HEK293 (cell line): ENCODE results near the gene XDH.

Experiments used
- BCL11B ChIP-seq: fragments of 450-650 bp; formaldehyde crosslinking; IDR thresholded peaks from 2 replicates; pipeline ENCODE4 v1.5.1; 2016; ENCODE audit warnings: low read depth, missing biosample characterization, missing genetic modification characterization
- GFI1B ChIP-seq: fragments of 450-650 bp; formaldehyde crosslinking; IDR thresholded peaks from 2 replicates; pipeline ENCODE4 v1.5.1; 2016; ENCODE audit warnings: missing biosample characterization, missing genetic modification characterization
- KLF10 ChIP-seq: fragments of 450-650 bp; IDR thresholded peaks from 2 replicates; pipeline ENCODE4 v1.5.1; 2018; ENCODE audit warnings: missing biosample characterization, mild to moderate bottlenecking, missing genetic modification characterization
- PRDM10 ChIP-seq: fragments of 450-650 bp; formaldehyde crosslinking; IDR thresholded peaks from 2 replicates; pipeline ENCODE4 v1.5.1; 2016; ENCODE audit warnings: missing biosample characterization, missing genetic modification characterization
- REPIN1 ChIP-seq: fragments of 450-650 bp; formaldehyde crosslinking; IDR thresholded peaks from 2 replicates; pipeline ENCODE4 v1.5.1; 2017; ENCODE audit warnings: missing biosample characterization, missing genetic modification characterization, low read depth
- SALL2 ChIP-seq: fragments of 450-650 bp; formaldehyde crosslinking; IDR thresholded peaks from 2 replicates; pipeline ENCODE4 v1.5.0; 2017; ENCODE audit warnings: missing biosample characterization, mild to moderate bottlenecking, missing genetic modification characterization, borderline replicate concordance
- SP3 ChIP-seq: fragments of 450-650 bp; formaldehyde crosslinking; IDR thresholded peaks from 2 replicates; pipeline ENCODE4 v1.5.1; 2016; ENCODE audit warnings: missing biosample characterization, missing genetic modification characterization
- WT1 ChIP-seq: fragments of 450-650 bp; formaldehyde crosslinking; IDR thresholded peaks from 2 replicates; pipeline ENCODE4 v1.5.1; 2016; ENCODE audit warnings: missing biosample characterization, missing genetic modification characterization
- YY1 ChIP-seq: fragments of 450-650 bp; formaldehyde crosslinking; IDR thresholded peaks from 2 replicates; pipeline ENCODE4 v1.5.1; 2018; ENCODE audit warnings: missing biosample characterization, missing genetic modification characterization
- ZBTB17 ChIP-seq: fragments of 450-650 bp; formaldehyde crosslinking; IDR thresholded peaks from 2 replicates; pipeline ENCODE4 v1.5.1; 2016; ENCODE audit warnings: missing biosample characterization, missing genetic modification characterization
- ZEB2 ChIP-seq: fragments of 450-650 bp; formaldehyde crosslinking; IDR thresholded peaks from 2 replicates; pipeline ENCODE4 v1.5.1; 2016; ENCODE audit warnings: missing biosample characterization, missing genetic modification characterization
- ZFP37 ChIP-seq: fragments of 450-650 bp; formaldehyde crosslinking; IDR thresholded peaks from 2 replicates; pipeline ENCODE4 v1.5.1; 2016; ENCODE audit warnings: missing biosample characterization, missing genetic modification characterization
- ZFP69B ChIP-seq: fragments of 450-650 bp; formaldehyde crosslinking; IDR thresholded peaks from 2 replicates; pipeline ENCODE4 v1.5.1; 2016; ENCODE audit warnings: missing biosample characterization, missing genetic modification characterization
- ZNF133 ChIP-seq: fragments of 450-650 bp; formaldehyde crosslinking; IDR thresholded peaks from 2 replicates; pipeline ENCODE4 v1.5.1; 2016; ENCODE audit warnings: missing biosample characterization, missing genetic modification characterization
- ZNF140 ChIP-seq: fragments of 450-650 bp; formaldehyde crosslinking; IDR thresholded peaks from 2 replicates; pipeline ENCODE4 v1.5.1; 2016; ENCODE audit warnings: missing biosample characterization, missing genetic modification characterization
- ZNF157 ChIP-seq: fragments of 450-650 bp; formaldehyde crosslinking; IDR thresholded peaks from 2 replicates; pipeline ENCODE4 v1.5.1; 2016; ENCODE audit warnings: missing biosample characterization, missing genetic modification characterization
- ZNF184 ChIP-seq: fragments of 450-650 bp; IDR thresholded peaks from 2 replicates; pipeline ENCODE4 v1.5.1; 2018; ENCODE audit warnings: missing biosample characterization, mild to moderate bottlenecking, missing genetic modification characterization
- ZNF214 ChIP-seq: fragments of 450-650 bp; formaldehyde crosslinking; IDR thresholded peaks from 2 replicates; pipeline ENCODE4 v1.5.1; 2017; ENCODE audit warnings: missing biosample characterization, mild to moderate bottlenecking, missing genetic modification characterization, borderline replicate concordance
- ZNF266 ChIP-seq: fragments of 450-650 bp; formaldehyde crosslinking; IDR thresholded peaks from 2 replicates; pipeline ENCODE4 v1.5.1; 2016; ENCODE audit warnings: missing biosample characterization, missing genetic modification characterization, low read depth
- ZNF302 ChIP-seq: fragments of 450-650 bp; formaldehyde crosslinking; IDR thresholded peaks from 2 replicates; pipeline ENCODE4 v1.5.1; 2016; ENCODE audit warnings: missing biosample characterization, missing genetic modification characterization, low read depth
- ZNF391 ChIP-seq: fragments of 450-650 bp; formaldehyde crosslinking; IDR thresholded peaks from 2 replicates; pipeline ENCODE4 v1.5.1; 2016; ENCODE audit warnings: low read depth, missing biosample characterization, missing genetic modification characterization, borderline replicate concordance
- ZNF416 ChIP-seq: fragments of 450-650 bp; formaldehyde crosslinking; IDR thresholded peaks from 2 replicates; pipeline ENCODE4 v1.5.1; 2016; ENCODE audit warnings: missing biosample characterization, missing genetic modification characterization
- ZNF426 ChIP-seq: fragments of 450-650 bp; formaldehyde crosslinking; IDR thresholded peaks from 2 replicates; pipeline ENCODE4 v1.5.1; 2017; ENCODE audit warnings: missing biosample characterization, missing genetic modification characterization, mild to moderate bottlenecking, inconsistent platforms, moderate library complexity
- ZNF473 ChIP-seq: fragments of 450-650 bp; formaldehyde crosslinking; IDR thresholded peaks from 2 replicates; pipeline ENCODE4 v1.5.1; 2017; ENCODE audit warnings: missing biosample characterization, missing genetic modification characterization
- ZNF48 ChIP-seq: fragments of 450-650 bp; formaldehyde crosslinking; IDR thresholded peaks from 2 replicates; pipeline ENCODE4 v1.5.1; 2016; ENCODE audit warnings: missing biosample characterization, missing genetic modification characterization
- ZNF555 ChIP-seq: fragments of 450-650 bp; formaldehyde crosslinking; conservative IDR thresholded peaks from 2 replicates; pipeline ENCODE4 v1.5.1; 2017; ENCODE audit warnings: missing biosample characterization, mild to moderate bottlenecking, missing genetic modification characterization, inconsistent platforms
- ZNF561 ChIP-seq: fragments of 450-650 bp; IDR thresholded peaks from 2 replicates; pipeline ENCODE4 v1.5.1; 2018; ENCODE audit warnings: missing biosample characterization, missing genetic modification characterization, borderline replicate concordance
- ZNF654 ChIP-seq: fragments of 450-650 bp; formaldehyde crosslinking; IDR thresholded peaks from 2 replicates; pipeline ENCODE4 v1.5.1; 2016; ENCODE audit warnings: low read depth, missing biosample characterization, missing genetic modification characterization
- ZNF658 ChIP-seq: fragments of 450-650 bp; formaldehyde crosslinking; IDR thresholded peaks from 2 replicates; pipeline ENCODE4; 2016; ENCODE audit warnings: missing biosample characterization, missing genetic modification characterization
- TF ChIP-seq, protein P1 (sequence below): fragments of 450-650 bp; formaldehyde crosslinking; IDR thresholded peaks from 2 replicates; pipeline ENCODE4 v1.5.1; 2016; ENCODE audit warnings: missing biosample characterization, missing genetic modification characterization, borderline replicate concordance
- TF ChIP-seq, protein P2 (sequence below): sonication (generic); formaldehyde crosslinking; IDR thresholded peaks from 2 replicates; pipeline ENCODE4 v1.8.1; 2022; ENCODE audit warnings: mild to moderate bottlenecking, moderate library complexity, missing genetic modification reagents
- TF ChIP-seq, protein P3 (sequence below): fragments of 450-650 bp; IDR thresholded peaks from 2 replicates; pipeline ENCODE4 v1.5.1; 2018; ENCODE audit warnings: missing biosample characterization, missing genetic modification characterization

Gene XDH

GRCh38 chr2:31334311-31335026 lies 80.1 kb downstream of the XDH start (continued):
- TF ChIP-seq, protein P1, sequence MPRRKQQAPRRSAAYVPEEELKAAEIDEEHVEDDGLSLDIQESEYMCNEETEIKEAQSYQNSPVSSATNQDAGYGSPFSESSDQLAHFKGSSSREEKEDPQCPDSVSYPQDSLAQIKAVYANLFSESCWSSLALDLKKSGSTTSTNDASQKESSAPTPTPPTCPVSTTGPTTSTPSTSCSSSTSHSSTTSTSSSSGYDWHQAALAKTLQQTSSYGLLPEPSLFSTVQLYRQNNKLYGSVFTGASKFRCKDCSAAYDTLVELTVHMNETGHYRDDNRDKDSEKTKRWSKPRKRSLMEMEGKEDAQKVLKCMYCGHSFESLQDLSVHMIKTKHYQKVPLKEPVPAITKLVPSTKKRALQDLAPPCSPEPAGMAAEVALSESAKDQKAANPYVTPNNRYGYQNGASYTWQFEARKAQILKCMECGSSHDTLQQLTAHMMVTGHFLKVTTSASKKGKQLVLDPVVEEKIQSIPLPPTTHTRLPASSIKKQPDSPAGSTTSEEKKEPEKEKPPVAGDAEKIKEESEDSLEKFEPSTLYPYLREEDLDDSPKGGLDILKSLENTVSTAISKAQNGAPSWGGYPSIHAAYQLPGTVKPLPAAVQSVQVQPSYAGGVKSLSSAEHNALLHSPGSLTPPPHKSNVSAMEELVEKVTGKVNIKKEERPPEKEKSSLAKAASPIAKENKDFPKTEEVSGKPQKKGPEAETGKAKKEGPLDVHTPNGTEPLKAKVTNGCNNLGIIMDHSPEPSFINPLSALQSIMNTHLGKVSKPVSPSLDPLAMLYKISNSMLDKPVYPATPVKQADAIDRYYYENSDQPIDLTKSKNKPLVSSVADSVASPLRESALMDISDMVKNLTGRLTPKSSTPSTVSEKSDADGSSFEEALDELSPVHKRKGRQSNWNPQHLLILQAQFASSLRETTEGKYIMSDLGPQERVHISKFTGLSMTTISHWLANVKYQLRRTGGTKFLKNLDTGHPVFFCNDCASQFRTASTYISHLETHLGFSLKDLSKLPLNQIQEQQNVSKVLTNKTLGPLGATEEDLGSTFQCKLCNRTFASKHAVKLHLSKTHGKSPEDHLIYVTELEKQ (tag by site-specific recombination) = peak; percentile 87
- TF ChIP-seq GFI1B (tag by site-specific recombination) (0 out of 2 replicates have a peak, but pooled peaks have one; percentile 45), ZNF157 (tag by site-specific recombination) (no peak), SP3 (peak; percentile 40), SALL2 (tag by site-specific recombination) (no peak), YY1 (tag by site-specific recombination) (no peak), ZNF391 (no peak), ZNF184 (tag by site-specific recombination) (peak; percentile 77; the same call in 1 of the 2 replicates), WT1 (peak; percentile 68), ZNF473 (tag by site-specific recombination) (no peak), ZFP69B (tag by site-specific recombination) (no peak; the same call in 1 of the 2 replicates), ZFP37 (tag by site-specific recombination) (0 out of 2 replicates have a peak, but pooled peaks have one; percentile 53), ZNF555 (tag by site-specific recombination) (no peak), BCL11B (tag by site-specific recombination) (no peak), ZNF658 (tag by site-specific recombination) (no peak), ZNF140 (no peak), ZNF654 (tag by site-specific recombination) (peak; percentile 18), REPIN1 (no peak), PRDM10 (tag by site-specific recombination) (peak; percentile 65), ZNF426 (tag by site-specific recombination) (no peak), ZNF48 (tag by site-specific recombination) (no peak), ZNF214 (tag by site-specific recombination) (no peak), KLF10 (no peak), ZBTB17 (peak; percentile 68), ZNF266 (tag by site-specific recombination) (no peak), ZNF133 (tag by site-specific recombination) (no peak), ZNF416 (tag by site-specific recombination) (no peak), ZEB2 (tag by site-specific recombination) (no peak), ZNF561 (tag by site-specific recombination) (no peak), ZNF302 (tag by site-specific recombination) (no peak)
- TF ChIP-seq, protein P2, sequence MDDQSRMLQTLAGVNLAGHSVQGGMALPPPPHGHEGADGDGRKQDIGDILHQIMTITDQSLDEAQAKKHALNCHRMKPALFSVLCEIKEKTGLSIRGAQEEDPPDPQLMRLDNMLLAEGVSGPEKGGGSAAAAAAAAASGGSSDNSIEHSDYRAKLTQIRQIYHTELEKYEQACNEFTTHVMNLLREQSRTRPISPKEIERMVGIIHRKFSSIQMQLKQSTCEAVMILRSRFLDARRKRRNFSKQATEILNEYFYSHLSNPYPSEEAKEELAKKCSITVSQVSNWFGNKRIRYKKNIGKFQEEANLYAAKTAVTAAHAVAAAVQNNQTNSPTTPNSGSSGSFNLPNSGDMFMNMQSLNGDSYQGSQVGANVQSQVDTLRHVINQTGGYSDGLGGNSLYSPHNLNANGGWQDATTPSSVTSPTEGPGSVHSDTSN (CRISPR knock-in tag) = no peak
- TF ChIP-seq, protein P3, sequence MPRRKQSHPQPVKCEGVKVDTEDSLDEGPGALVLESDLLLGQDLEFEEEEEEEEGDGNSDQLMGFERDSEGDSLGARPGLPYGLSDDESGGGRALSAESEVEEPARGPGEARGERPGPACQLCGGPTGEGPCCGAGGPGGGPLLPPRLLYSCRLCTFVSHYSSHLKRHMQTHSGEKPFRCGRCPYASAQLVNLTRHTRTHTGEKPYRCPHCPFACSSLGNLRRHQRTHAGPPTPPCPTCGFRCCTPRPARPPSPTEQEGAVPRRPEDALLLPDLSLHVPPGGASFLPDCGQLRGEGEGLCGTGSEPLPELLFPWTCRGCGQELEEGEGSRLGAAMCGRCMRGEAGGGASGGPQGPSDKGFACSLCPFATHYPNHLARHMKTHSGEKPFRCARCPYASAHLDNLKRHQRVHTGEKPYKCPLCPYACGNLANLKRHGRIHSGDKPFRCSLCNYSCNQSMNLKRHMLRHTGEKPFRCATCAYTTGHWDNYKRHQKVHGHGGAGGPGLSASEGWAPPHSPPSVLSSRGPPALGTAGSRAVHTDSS (tag by site-specific recombination) = no peak
